K562 (cell line): Measurements from ENCODE around the gene SSR2. TPM values are rescaled to one million over a fixed set of nuclear protein-coding genes. Genes with fewer than 3 reads are reported as not detected.

Experiments
- E2F5 ChIP-seq: sonication (generic); formaldehyde crosslinking; IDR thresholded peaks from 2 replicates; pipeline ENCODE4 v1.8.0; 2022; ENCODE audit warnings: mild to moderate bottlenecking, missing genetic modification reagents
- HMGXB4 ChIP-seq: sonication (generic); formaldehyde crosslinking; IDR thresholded peaks from 2 replicates; pipeline ENCODE4 v1.8.1; 2023; ENCODE audit warnings: mild to moderate bottlenecking, missing genetic modification reagents
- KAT7 ChIP-seq: sonication (generic); formaldehyde crosslinking; IDR thresholded peaks from 2 replicates; pipeline ENCODE4 v1.8.0; 2022; ENCODE audit warnings: missing genetic modification reagents, mild to moderate bottlenecking, borderline replicate concordance
- MIER1 ChIP-seq: fragments of 450-650 bp; IDR thresholded peaks from 2 replicates; pipeline ENCODE4 v1.6.1; 2016; ENCODE audit warnings: antibody characterized with exemption, mild to moderate bottlenecking, low read depth
- NCOA2 ChIP-seq, 2 experiments: fragments of 450-650 bp; IDR thresholded peaks; 2 replicates each; pipeline ENCODE4 v1.6.1; 2018; ENCODE audit warnings: mild to moderate bottlenecking in 2 of 2, moderate library complexity in 1 of 2; ENCODE audit not compliant: partially characterized antibody in 2 of 2
- NEUROD1 ChIP-seq: fragments of 150-350 bp; IDR thresholded peaks from 2 replicates; pipeline ENCODE4 v1.6.1; 2014; ENCODE audit warnings: borderline replicate concordance, low read length, low read depth; ENCODE audit not compliant: partially characterized antibody
- NUFIP1 ChIP-seq: fragments of 450-650 bp; IDR thresholded peaks from 2 replicates; pipeline ENCODE4 v1.6.1; 2018; ENCODE audit not compliant: partially characterized antibody
- PML ChIP-seq: IDR thresholded peaks from 2 replicates; pipeline ENCODE4 v1.6.1; 2012; ENCODE audit warnings: low read length, inconsistent platforms
- POU5F1 ChIP-seq: fragments of 150-350 bp; IDR thresholded peaks from 2 replicates; pipeline ENCODE4 v1.6.1; 2014; ENCODE audit warnings: borderline replicate concordance, low read length, low read depth, mild to moderate bottlenecking; ENCODE audit not compliant: partially characterized antibody
- TEAD4 ChIP-seq, 2 experiments: sonication (generic) in 1 of 2; formaldehyde crosslinking in 1 of 2; IDR thresholded peaks; 2 replicates each; pipeline versions ENCODE4 v1.6.1 to v1.8.0; 2012 to 2022; ENCODE audit warnings: borderline replicate concordance in 1 of 2, inconsistent platforms in 1 of 2, low read length in 1 of 2, mild to moderate bottlenecking in 1 of 2, missing genetic modification reagents in 1 of 2
- ZBTB12 ChIP-seq: fragments of 250-450 bp; sonication (Bioruptor Pico); IDR thresholded peaks from 2 replicates; pipeline ENCODE4 v1.4.0; 2020
- ZBTB2 ChIP-seq: fragments of 450-650 bp; IDR thresholded peaks from 2 replicates; pipeline ENCODE4 v1.6.1; 2016; ENCODE audit warnings: antibody characterized with exemption
- ZFP1 ChIP-seq: fragments of 450-650 bp; formaldehyde crosslinking; IDR thresholded peaks from 2 replicates; pipeline ENCODE4 v1.4.0; 2020; ENCODE audit warnings: mild to moderate bottlenecking, mixed read lengths
- ZNF217 ChIP-seq: sonication (generic); formaldehyde crosslinking; IDR thresholded peaks from 2 replicates; pipeline ENCODE4 v1.8.0; 2022; ENCODE audit warnings: mild to moderate bottlenecking, missing genetic modification reagents
- ZNF316 ChIP-seq: fragments of 450-650 bp; IDR thresholded peaks from 2 replicates; pipeline ENCODE4 v1.6.1; 2016
- ZNF324 ChIP-seq: fragments of 250-450 bp; sonication (Bioruptor Pico); IDR thresholded peaks from 2 replicates; pipeline ENCODE4 v1.4.0; 2020; ENCODE audit warnings: mild to moderate bottlenecking
- ZNF778 ChIP-seq: fragments of 450-650 bp; formaldehyde crosslinking; IDR thresholded peaks from 2 replicates; pipeline ENCODE4 v1.4.0; 2020; ENCODE audit warnings: mild to moderate bottlenecking, moderate library complexity
- polyA plus RNA-seq, 8 experiments: library from polyadenylated mRNA; depleted of rRNA in 4 of 8; stranded (reverse) in 5 of 8; unstranded in 3 of 8; fragments of >200 nt; fragmentation: Nextera tagmentation in 2 of 8; fragmentation: Illumina TruSeq in 1 of 8; extraction: Ambion mirVana in 2 of 8; extraction: Trizol in 1 of 8; gene quantifications; 2 replicates each; pipeline versions ENCODE4 v1.2.1 to v1.2.3, GENCODE V29; 2011 to 2014; ENCODE audit warnings: inconsistent platforms in 1 of 8, missing spikeins in 1 of 8
- total RNA-seq, 7 experiments: library from RNA; depleted of rRNA in 6 of 7; stranded (reverse); fragments of >200 nt in 6 of 7; fragmentation: Illumina TruSeq in 2 of 7; extraction: Trizol in 2 of 7; gene quantifications; 2 replicates each; pipeline versions ENCODE4 v1.2.1 to v1.2.3, GENCODE V29; 2011 to 2021; ENCODE audit warnings: low replicate concordance in 1 of 7
- TF ChIP-seq, protein P1 (sequence below): sonication (generic); formaldehyde crosslinking; IDR thresholded peaks from 2 replicates; pipeline ENCODE4 v1.9.0; 2022; ENCODE audit warnings: mild to moderate bottlenecking, missing genetic modification reagents

Gene SSR2
- total and polyA plus RNA-seq, 9 of the 15 experiments (the other 6 are each of a cell fraction or from before 2014, with no cell fraction given), result 161 to 411 (median 240) TPM

GRCh38 chr1:156053768-156054499, 33.2 kb upstream of the SSR2 start, which contains the start of gene UBQLN4 (continued):
- TF ChIP-seq ZBTB12 (CRISPR knock-in tag) (no peak), ZNF778 (CRISPR knock-in tag) (no peak), ZFP1 (CRISPR knock-in tag) (no peak), HMGXB4 (0 out of 2 replicates have a peak, but pooled peaks have one; percentile 23), ZBTB2 (peak; percentile 13; the same call in 1 of the 2 replicates), PML (peak; percentile 63), NUFIP1 (no peak), NEUROD1 (no peak), ZNF324 (CRISPR knock-in tag) (peak; percentile 25; the same call in 1 of the 2 replicates), NCOA2 (IDR thresholded peaks at IDR 0.05; ENCODE audit: partially characterized antibody in 2 of 2) (no peak), KAT7 (CRISPR knock-in tag) (peak; percentile 47; the same call in 1 of the 2 replicates), TEAD4 (IDR thresholded peaks at IDR 0.05; ENCODE audit: low read length) (no peak), TEAD4 (CRISPR knock-in tag; IDR thresholded peaks at IDR 0.05; ENCODE audit: borderline replicate concordance) (no peak), ZNF217 (CRISPR knock-in tag) (no peak), ZNF316 (no peak), MIER1 (0 out of 2 replicates have a peak, but pooled peaks have one; percentile 56), POU5F1 (no peak), E2F5 (CRISPR knock-in tag) (no peak)
- TF ChIP-seq, protein P1, sequence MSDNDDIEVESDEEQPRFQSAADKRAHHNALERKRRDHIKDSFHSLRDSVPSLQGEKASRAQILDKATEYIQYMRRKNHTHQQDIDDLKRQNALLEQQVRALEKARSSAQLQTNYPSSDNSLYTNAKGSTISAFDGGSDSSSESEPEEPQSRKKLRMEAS (CRISPR knock-in tag), result no peak
